HepG2 (cell line): Measurements from ENCODE around the gene ANKS3. TPM values are rescaled to one million over a fixed set of nuclear protein-coding genes. Genes with fewer than 3 reads are reported as not detected.

Experiments
- ASH2L ChIP-seq: fragments of 300-600, 200-600 bp; sonication (generic); IDR thresholded peaks from 2 replicates; pipeline ENCODE4 v1.7.0; 2017; ENCODE audit warnings: low read depth, mild to moderate bottlenecking, moderate library complexity, mixed read lengths, low read length; ENCODE audit not compliant: insufficient read length
- EHMT2 ChIP-seq: fragments of 200-600 bp; sonication (generic); IDR thresholded peaks from 2 replicates; pipeline ENCODE4 v1.7.0; 2017; ENCODE audit warnings: antibody characterized with exemption, low read depth, low read length, borderline replicate concordance
- ETS1 ChIP-seq: sonication (generic); formaldehyde crosslinking; IDR thresholded peaks from 2 replicates; pipeline ENCODE4 v1.4.0; 2020; ENCODE audit warnings: missing genetic modification reagents
- FOXA1 ChIP-seq, 2 experiments: fragments of 450-650 bp in 1 of 2; sonication (generic) in 1 of 2; formaldehyde crosslinking in 1 of 2; IDR thresholded peaks; 2 replicates each; pipeline versions ENCODE4 v1.4.0 to v1.6.1; 2016 to 2020; ENCODE audit warnings: missing genetic modification reagents in 1 of 2
- GLI4 ChIP-seq: sonication (generic); formaldehyde crosslinking; IDR thresholded peaks from 2 replicates; pipeline ENCODE4 v1.5.1; 2020; ENCODE audit warnings: missing genetic modification reagents, mild to moderate bottlenecking, moderate library complexity, borderline replicate concordance
- HDAC1 ChIP-seq: sonication (generic); formaldehyde crosslinking; IDR thresholded peaks from 2 replicates; pipeline ENCODE4 v1.5.1; 2020; ENCODE audit warnings: mild to moderate bottlenecking, missing genetic modification reagents
- HNRNPK ChIP-seq: fragments of 200-400 bp; formaldehyde crosslinking; IDR thresholded peaks from 2 replicates; pipeline ENCODE4 v1.6.1; 2018; ENCODE audit warnings: low read length, low read depth, moderate library complexity, mild to moderate bottlenecking; ENCODE audit not compliant: poor library complexity, severe bottlenecking
- HOXD1 ChIP-seq: sonication (generic); formaldehyde crosslinking; IDR thresholded peaks from 2 replicates; pipeline ENCODE4 v1.5.0; 2020; ENCODE audit warnings: missing genetic modification reagents
- MIER2 ChIP-seq: IDR thresholded peaks from 2 replicates; pipeline ENCODE4 v1.6.1; 2016; ENCODE audit warnings: missing biosample characterization, missing genetic modification reagents
- NR2C2 ChIP-seq: sonication (generic); formaldehyde crosslinking; IDR thresholded peaks from 2 replicates; pipeline ENCODE4 v1.4.0; 2020; ENCODE audit warnings: missing genetic modification reagents, mild to moderate bottlenecking, moderate library complexity, borderline replicate concordance
- PRPF4 ChIP-seq: fragments of 200-400 bp; formaldehyde crosslinking; IDR thresholded peaks from 2 replicates; pipeline ENCODE4 v1.6.1; 2016; ENCODE audit warnings: low read length, low read depth; ENCODE audit not compliant: poor library complexity, severe bottlenecking
- RAD21 ChIP-seq: fragments of 450-650 bp; formaldehyde crosslinking; IDR thresholded peaks from 2 replicates; pipeline ENCODE4 v1.5.0; 2020; ENCODE audit warnings: mild to moderate bottlenecking
- SIN3A ChIP-seq: IDR thresholded peaks from 2 replicates; pipeline ENCODE4 v1.6.1; 2011; ENCODE audit warnings: low read depth, mild to moderate bottlenecking, control low read depth, low read length, borderline replicate concordance
- TRIM24 ChIP-seq: sonication (generic); formaldehyde crosslinking; IDR thresholded peaks from 2 replicates; pipeline ENCODE4 v1.8.0; 2022; ENCODE audit warnings: mild to moderate bottlenecking, missing genetic modification reagents
- ZFX ChIP-seq: sonication (generic); formaldehyde crosslinking; IDR thresholded peaks from 2 replicates; pipeline ENCODE4 v1.4.0; 2020; ENCODE audit warnings: mild to moderate bottlenecking, low read depth, missing genetic modification reagents, moderate library complexity
- ZNF205 ChIP-seq: IDR thresholded peaks from 2 replicates; pipeline ENCODE4 v1.6.1; 2018; ENCODE audit warnings: missing biosample characterization, missing genetic modification reagents
- ZNF558 ChIP-seq: sonication (generic); formaldehyde crosslinking; IDR thresholded peaks from 2 replicates; pipeline ENCODE4 v1.9.0; 2022; ENCODE audit warnings: mild to moderate bottlenecking, missing genetic modification reagents, borderline replicate concordance
- ZNF7 ChIP-seq: IDR thresholded peaks from 2 replicates; pipeline ENCODE4 v1.6.1; 2016; ENCODE audit warnings: missing biosample characterization, missing genetic modification reagents
- ZSCAN21 ChIP-seq: sonication (generic); formaldehyde crosslinking; IDR thresholded peaks from 2 replicates; pipeline ENCODE4 v1.8.0; 2022; ENCODE audit warnings: mild to moderate bottlenecking, missing genetic modification reagents, moderate library complexity, borderline replicate concordance
- ZSCAN22 ChIP-seq: sonication (generic); formaldehyde crosslinking; IDR thresholded peaks from 2 replicates; pipeline ENCODE4 v1.4.0; 2020; ENCODE audit warnings: mild to moderate bottlenecking, missing genetic modification reagents
- ZSCAN25 ChIP-seq: sonication (generic); formaldehyde crosslinking; IDR thresholded peaks from 2 replicates; pipeline ENCODE4 v1.8.0; 2022; ENCODE audit warnings: mild to moderate bottlenecking, missing genetic modification reagents
- polyA plus RNA-seq, 8 experiments: library from polyadenylated mRNA; depleted of rRNA in 3 of 8; stranded (reverse) in 7 of 8; unstranded in 1 of 8; fragments of >200 nt; fragmentation: Illumina TruSeq in 4 of 8; extraction: Trizol in 4 of 8; gene quantifications; 2 replicates each; pipeline versions ENCODE4 v1.2.1 to v1.2.3, GENCODE V29; 2011 to 2016; ENCODE audit warnings: low read depth in 4 of 8, missing spikeins in 1 of 8, mixed read lengths in 1 of 8; ENCODE audit not compliant: insufficient read depth in 1 of 8
- total RNA-seq, 5 experiments: library from RNA; depleted of rRNA; stranded (reverse); fragments of >200 nt; fragmentation: Illumina TruSeq; extraction: Trizol; gene quantifications; 2 replicates each; pipeline ENCODE4 v1.2.3, GENCODE V29; 2016; ENCODE audit warnings: low read depth in 1 of 5
- TF ChIP-seq, protein P1 (sequence below): sonication (generic); formaldehyde crosslinking; IDR thresholded peaks from 2 replicates; pipeline ENCODE4 v1.5.0; 2020; ENCODE audit warnings: missing genetic modification reagents, mild to moderate bottlenecking, borderline replicate concordance
- TF ChIP-seq, protein P2 (sequence below): sonication (generic); formaldehyde crosslinking; IDR thresholded peaks from 2 replicates; pipeline ENCODE4 v1.5.1; 2020; ENCODE audit warnings: missing genetic modification reagents, mild to moderate bottlenecking, borderline replicate concordance
- TF ChIP-seq, protein P3 (sequence below): sonication (generic); formaldehyde crosslinking; IDR thresholded peaks from 2 replicates; pipeline ENCODE4 v1.8.0; 2022; ENCODE audit warnings: missing genetic modification reagents, mild to moderate bottlenecking, inconsistent platforms, borderline replicate concordance

Gene ANKS3
- total and polyA plus RNA-seq, 2 of the 13 experiments (the other 11 are each of a cell fraction or from before 2014, with no cell fraction given) = 11.4 to 15.9 TPM

DNA sequence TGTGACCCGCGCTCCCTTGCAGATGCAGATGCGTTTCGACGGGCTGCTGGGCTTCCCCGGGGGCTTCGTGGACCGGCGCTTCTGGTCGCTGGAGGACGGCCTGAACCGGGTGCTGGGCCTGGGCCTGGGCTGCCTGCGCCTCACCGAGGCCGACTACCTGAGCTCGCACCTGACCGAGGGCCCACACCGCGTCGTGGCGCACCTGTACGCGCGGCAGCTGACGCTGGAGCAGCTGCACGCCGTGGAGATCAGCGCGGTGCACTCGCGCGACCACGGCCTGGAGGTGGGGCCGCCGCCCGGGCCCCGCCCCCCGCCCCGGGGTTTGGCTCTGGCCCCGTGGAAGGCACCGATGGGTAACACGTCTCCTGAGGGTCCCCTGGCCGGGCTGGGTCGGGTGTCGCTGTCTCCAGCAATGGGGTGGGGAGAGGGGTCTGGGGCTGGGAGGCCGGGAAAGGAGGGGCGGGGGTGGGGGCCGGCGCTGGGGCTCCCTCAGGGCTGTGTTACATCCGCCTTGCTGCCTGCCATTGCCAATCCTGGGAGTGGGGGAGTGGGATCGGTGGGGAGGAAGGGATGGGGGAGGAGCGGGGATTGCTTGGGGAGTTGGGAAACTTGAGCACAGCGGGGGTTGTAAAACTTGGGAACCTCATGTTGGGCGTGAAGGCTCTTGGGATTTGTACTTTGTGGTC is 40.0 kb downstream of the ANKS3 start (continued):
- TF ChIP-seq EHMT2 (no peak), FOXA1 (IDR thresholded peaks at IDR 0.05) (no peak), FOXA1 (CRISPR knock-in tag; IDR thresholded peaks at IDR 0.05) (no peak; the same call in 1 of the 2 replicates), ZSCAN22 (CRISPR knock-in tag) (no peak), HDAC1 (CRISPR knock-in tag) (no peak; the same call in 1 of the 2 replicates), NR2C2 (peak; percentile 27; the same call in 1 of the 2 replicates), HNRNPK (peak; percentile 16), ZNF558 (0 out of 2 replicates have a peak, but pooled peaks have one; percentile 19), ZSCAN25 (CRISPR knock-in tag) (peak; percentile 62; the same call in 1 of the 2 replicates), ZFX (CRISPR knock-in tag) (peak; percentile 66), PRPF4 (no peak), ETS1 (CRISPR knock-in tag) (0 out of 2 replicates have a peak, but pooled peaks have one; percentile 29), ZSCAN21 (CRISPR knock-in tag) (peak; percentile 24; the same call in 1 of the 2 replicates), ZNF205 (CRISPR knock-in tag) (0 out of 2 replicates have a peak, but pooled peaks have one; percentile 17), MIER2 (no peak), RAD21 (CRISPR knock-in tag) (peak; percentile 27; the same call in 1 of the 2 replicates), SIN3A (no peak), GLI4 (peak; percentile 77), ASH2L (peak; percentile 60), HOXD1 (CRISPR knock-in tag) (0 out of 2 replicates have a peak, but pooled peaks have one; percentile 8), TRIM24 (CRISPR knock-in tag) (no peak), ZNF7 (CRISPR knock-in tag) (no peak)
- TF ChIP-seq, protein P1, sequence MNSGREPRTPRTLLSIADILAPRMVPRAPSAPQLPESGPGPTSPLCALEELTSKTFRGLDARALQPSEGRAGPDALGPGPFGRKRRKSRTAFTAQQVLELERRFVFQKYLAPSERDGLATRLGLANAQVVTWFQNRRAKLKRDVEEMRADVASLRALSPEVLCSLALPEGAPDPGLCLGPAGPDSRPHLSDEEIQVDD (CRISPR knock-in tag) = 0 out of 2 replicates have a peak, but pooled peaks have one; percentile 14
- TF ChIP-seq, protein P2, sequence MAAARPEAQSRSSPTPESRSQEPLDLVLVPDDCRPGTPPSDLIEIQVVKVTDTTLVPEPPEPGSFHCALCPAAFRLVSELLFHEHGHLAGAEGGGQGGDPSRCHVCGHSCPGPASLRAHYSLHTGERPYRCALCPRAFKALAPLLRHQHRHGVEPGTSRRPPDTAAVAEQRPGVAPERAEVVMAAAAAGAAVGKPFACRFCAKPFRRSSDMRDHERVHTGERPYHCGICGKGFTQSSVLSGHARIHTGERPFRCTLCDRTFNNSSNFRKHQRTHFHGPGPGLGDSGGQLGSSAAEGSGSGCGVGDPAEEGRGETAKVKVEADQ (CRISPR knock-in tag) = no peak
- TF ChIP-seq, protein P3, sequence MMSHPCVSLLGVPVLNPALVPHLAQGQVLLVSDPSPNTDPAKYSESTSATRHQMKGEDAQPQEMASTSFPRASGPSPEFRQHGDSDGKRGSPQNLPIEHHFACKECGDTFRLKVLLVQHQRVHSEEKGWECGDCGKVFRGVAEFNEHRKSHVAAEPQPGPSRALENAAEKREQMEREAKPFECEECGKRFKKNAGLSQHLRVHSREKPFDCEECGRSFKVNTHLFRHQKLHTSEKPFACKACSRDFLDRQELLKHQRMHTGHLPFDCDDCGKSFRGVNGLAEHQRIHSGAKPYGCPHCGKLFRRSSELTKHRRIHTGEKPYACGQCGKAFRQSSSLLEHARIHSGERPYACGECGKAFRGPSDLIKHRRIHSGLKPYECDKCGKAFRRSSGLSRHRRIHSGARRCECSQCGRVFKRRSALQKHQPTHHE (CRISPR knock-in tag) = 0 out of 2 replicates have a peak, but pooled peaks have one; percentile 6
